Measurements from ENCODE around the gene ATP10A.

The ATP10A gene

DNA sequence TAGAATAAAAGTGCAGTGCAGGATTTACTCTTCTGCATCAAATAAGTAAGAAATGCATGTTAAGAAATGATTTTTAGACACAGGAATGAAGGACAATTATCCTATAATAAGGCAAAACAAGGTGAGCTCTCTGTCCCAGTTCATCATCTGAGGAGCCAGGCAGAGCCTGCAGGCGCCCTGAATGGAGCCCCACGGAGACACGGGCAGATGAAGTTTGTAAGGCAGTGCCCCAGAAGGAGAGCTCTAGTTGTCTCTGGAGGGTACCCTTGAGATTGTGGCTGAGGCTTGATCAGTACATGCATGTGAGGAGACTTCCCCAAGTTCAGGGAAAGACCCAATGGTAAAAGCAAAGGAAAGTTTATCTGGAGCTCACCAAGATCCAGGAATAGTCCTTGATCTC lies 50.3 kb downstream of the ATP10A start:
- ChIA-PET CTCF (interaction anchor here (0.7 kb wide), 1 partner anchor 97 kb away, joined by 6 read pairs; no protein-coding TSS in a partner anchor), POLR2A (ENCODE audit: low non-redundant PET) (no interaction called here)
- H3K27ac ChIP-seq: no peak overlapping the region
- no peak for DNase-seq (ENCODE audit: low spot score)
- TF ChIP-seq, protein P1, sequence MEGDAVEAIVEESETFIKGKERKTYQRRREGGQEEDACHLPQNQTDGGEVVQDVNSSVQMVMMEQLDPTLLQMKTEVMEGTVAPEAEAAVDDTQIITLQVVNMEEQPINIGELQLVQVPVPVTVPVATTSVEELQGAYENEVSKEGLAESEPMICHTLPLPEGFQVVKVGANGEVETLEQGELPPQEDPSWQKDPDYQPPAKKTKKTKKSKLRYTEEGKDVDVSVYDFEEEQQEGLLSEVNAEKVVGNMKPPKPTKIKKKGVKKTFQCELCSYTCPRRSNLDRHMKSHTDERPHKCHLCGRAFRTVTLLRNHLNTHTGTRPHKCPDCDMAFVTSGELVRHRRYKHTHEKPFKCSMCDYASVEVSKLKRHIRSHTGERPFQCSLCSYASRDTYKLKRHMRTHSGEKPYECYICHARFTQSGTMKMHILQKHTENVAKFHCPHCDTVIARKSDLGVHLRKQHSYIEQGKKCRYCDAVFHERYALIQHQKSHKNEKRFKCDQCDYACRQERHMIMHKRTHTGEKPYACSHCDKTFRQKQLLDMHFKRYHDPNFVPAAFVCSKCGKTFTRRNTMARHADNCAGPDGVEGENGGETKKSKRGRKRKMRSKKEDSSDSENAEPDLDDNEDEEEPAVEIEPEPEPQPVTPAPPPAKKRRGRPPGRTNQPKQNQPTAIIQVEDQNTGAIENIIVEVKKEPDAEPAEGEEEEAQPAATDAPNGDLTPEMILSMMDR (conservative IDR thresholded peaks at IDR 0.05; ENCODE audit: low read depth): no peak

DNA sequence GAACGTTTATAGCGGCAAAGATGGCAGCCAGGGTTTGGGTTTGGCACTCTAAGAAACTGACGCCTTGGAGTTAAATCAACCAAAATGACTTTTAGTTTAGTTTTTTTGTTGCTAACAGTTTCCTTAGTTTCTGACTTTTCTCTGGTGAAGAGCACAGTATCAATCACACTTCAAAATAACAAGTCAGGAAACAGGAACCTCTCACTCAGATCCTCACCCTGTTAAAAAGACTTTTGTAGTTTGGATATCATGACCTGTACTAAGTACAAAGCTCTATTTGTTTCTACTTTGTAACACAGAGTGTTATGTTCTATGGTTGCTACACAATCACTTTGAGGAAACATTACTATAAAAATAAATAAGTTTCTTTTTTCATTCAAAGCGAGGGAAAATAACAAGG lies 51.1 kb downstream of the ATP10A start:
- no peak overlapping the region for H3K27ac ChIP-seq
- no peak for DNase-seq (ENCODE audit: low spot score)
- ChIA-PET POLR2A (ENCODE audit: low non-redundant PET) (no interaction called here), CTCF (no interaction called here)
- TF ChIP-seq, protein P1 (conservative IDR thresholded peaks at IDR 0.05; ENCODE audit: low read depth): no peak

DNA sequence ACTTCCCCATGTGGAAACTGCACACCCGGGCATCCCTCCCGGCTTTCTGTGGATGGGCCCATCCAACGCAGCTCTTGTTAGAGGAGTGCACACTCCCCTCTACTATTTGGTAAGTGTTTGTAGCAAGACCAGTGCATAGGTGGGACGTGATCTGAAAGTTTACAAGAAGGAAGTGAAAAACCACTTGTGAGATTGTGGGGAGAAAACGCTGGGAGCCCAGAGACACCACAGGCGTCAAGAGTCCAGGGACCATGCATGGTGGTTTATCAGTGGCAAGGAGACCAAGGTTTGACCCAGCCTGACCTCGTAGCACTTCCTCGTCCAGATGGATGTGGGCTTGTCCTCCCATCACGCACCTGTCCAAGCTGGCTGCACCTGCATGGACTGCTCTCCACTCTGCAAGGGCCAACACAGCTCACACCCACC lies 51.6 kb downstream of the ATP10A start:
- POLR2A ChIA-PET (ENCODE audit: low non-redundant PET): no interaction called here
- H3K27ac ChIP-seq: no peak overlapping the region
- DNase-seq (ENCODE audit: low spot score): no peak
- TF ChIP-seq, protein P1 (conservative IDR thresholded peaks at IDR 0.05; ENCODE audit: low read depth): no peak
- CTCF ChIA-PET: no interaction called here

DNA sequence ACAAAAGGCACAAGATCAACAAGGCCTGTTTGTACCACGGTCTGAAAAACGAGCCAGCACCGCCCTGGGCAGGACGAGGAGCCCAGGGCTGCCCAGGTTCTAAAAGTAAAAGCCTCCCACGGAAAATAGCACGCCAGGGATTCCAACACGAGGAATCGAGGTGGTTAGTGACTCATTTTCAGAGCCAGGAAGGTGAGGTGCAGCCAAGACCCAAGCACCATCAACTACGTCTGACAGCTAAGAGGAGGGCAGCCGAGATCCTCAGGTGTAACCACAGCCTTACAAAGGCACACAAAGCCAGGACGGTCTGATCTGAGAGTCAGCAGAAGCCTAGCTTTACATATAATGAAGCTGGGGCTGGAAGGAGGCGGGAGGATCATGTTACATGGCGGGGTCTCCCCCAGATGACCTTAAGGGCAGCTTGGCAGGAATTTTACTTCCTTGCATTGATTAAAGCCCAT lies 52.5 kb downstream of the ATP10A start:
- H3K27ac ChIP-seq: no peak overlapping the region
- POLR2A ChIA-PET (ENCODE audit: low non-redundant PET): no interaction called here

DNA sequence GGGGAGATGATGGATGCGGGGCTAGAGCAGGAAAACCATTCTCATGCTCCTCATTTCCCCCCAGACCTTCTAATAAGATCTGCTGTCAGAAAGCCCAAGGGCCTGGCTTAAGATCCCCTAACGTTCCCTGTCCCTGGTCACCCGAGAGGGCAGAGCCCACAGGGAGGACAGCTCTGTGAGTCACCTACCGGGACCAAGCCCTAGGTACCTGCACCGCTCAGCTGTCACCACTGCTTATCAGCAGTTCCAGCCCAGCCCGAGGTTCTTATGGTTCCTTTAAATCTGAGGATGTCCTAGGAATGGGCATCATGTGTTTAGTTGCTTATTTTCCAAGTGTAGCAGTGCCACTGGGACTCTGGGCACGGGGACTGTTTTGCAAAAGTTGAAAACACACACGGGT lies 53.0 kb downstream of the ATP10A start:
- TF ChIP-seq, protein P1 (conservative IDR thresholded peaks at IDR 0.05; ENCODE audit: low read depth): no peak
- ChIA-PET CTCF (no interaction called here), POLR2A (ENCODE audit: low non-redundant PET) (no interaction called here)
- DNase-seq (ENCODE audit: low spot score): no peak
- H3K27ac ChIP-seq: no peak overlapping the region

More for the DNA sequence above, 52.5 kb downstream of the ATP10A start:
- CTCF ChIA-PET: no interaction called here
- TF ChIP-seq, protein P1 (conservative IDR thresholded peaks at IDR 0.05; ENCODE audit: low read depth): no peak
- no peak for DNase-seq (ENCODE audit: low spot score)

DNA sequence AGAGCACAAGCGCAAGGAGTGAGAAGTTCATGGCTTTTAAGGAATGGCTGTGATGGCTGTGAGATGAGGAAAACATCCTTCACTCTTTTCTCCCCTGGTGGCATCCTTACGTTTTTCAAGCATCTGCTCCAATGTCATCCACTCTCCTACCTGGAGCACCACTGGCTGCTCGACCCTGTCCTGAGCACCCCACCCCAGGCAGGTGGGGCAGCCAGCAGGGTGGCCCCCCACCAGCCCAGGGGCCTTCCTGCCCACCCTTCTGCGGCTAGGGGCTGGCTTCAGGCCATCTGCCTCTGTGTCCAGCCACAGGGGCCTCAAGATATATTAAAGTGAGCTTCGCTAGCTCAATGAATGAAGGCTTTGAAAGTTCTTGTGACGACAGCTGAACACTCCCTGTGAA lies 56.1 kb downstream of the ATP10A start:
- ChIA-PET POLR2A (ENCODE audit: low non-redundant PET) (no interaction called here), CTCF (no interaction called here)
- TF ChIP-seq, protein P1 (conservative IDR thresholded peaks at IDR 0.05; ENCODE audit: low read depth): no peak
- H3K27ac ChIP-seq: no peak overlapping the region
- no peak for DNase-seq (ENCODE audit: low spot score)

DNA sequence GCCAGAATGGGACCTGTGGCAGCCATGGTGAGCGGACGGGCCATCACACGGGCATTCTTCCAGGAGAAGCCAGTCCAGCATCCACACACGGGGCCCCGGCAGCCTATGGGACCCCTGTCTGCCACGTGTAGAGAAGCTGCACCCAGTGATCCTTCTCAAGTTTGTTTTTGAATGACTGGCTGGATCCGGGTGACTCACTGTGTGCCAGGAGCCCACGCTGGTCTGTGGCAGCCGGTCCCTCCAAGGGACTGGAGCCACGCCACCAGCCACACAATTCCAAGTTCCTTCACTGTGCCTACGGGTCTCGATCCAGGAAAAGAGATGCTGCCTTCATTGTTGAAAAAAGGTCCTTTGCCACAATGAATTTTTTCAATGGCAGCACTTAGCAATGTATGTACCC lies 58.1 kb downstream of the ATP10A start:
- CTCF ChIA-PET: no interaction called here
- no peak overlapping the region for H3K27ac ChIP-seq
- TF ChIP-seq, protein P1 (conservative IDR thresholded peaks at IDR 0.05; ENCODE audit: low read depth): no peak
- DNase-seq (ENCODE audit: low spot score): no peak
- POLR2A ChIA-PET (ENCODE audit: low non-redundant PET): interaction anchor here (0.5 kb wide), 1 partner anchor 67 kb away, joined by 3 read pairs; no protein-coding TSS in a partner anchor
